ENCODE results near the gene ZBTB11. TPM values are rescaled to one million over a fixed set of nuclear protein-coding genes. Genes with fewer than 3 reads are reported as not detected.
"Not testable (repeated sequence)": the region's sequence is repeated elsewhere in the genome, so short reads cannot be mapped to it uniquely, and the experiment has no call there.

ZBTB11 gene
- total RNA-seq, 1 donor from 2014 or later = 68.2 TPM

DNA sequence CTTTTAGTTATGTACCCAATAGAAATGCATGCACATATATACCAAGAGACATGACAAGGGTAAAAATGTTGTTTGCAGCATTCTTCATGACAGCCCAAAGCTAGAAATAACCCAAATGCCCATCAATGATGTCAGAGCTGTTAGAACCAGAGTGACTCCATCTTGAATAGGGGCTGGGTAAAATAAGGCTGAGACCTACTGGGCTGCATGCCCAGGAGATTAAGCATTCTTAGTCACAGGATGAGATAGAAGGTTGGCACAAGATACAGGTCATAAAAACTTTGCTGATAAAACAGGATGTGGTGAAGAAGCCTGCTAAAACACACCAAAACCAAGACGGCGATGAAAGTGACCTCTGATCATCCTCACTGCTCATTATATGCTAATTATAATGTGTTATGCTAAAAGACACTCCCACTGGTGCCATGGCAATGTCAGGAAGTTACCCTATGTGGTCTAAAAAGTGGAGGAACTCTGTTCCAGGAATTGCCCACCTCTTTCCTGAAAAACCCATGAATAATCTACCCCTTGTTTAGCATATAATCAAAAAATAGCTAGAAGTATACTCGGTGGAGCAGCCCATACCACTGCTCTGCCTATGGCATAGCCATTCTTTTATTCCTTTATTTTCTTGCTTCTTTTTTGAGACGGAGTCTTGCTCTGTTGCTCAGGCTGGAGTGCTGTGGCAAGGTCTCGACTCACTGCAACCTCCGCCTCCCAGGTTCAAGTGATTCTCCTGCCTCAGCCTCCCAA is 32.9 kb downstream of the ZBTB11 start:
- peak; percentile 2 for DNase-seq

DNA sequence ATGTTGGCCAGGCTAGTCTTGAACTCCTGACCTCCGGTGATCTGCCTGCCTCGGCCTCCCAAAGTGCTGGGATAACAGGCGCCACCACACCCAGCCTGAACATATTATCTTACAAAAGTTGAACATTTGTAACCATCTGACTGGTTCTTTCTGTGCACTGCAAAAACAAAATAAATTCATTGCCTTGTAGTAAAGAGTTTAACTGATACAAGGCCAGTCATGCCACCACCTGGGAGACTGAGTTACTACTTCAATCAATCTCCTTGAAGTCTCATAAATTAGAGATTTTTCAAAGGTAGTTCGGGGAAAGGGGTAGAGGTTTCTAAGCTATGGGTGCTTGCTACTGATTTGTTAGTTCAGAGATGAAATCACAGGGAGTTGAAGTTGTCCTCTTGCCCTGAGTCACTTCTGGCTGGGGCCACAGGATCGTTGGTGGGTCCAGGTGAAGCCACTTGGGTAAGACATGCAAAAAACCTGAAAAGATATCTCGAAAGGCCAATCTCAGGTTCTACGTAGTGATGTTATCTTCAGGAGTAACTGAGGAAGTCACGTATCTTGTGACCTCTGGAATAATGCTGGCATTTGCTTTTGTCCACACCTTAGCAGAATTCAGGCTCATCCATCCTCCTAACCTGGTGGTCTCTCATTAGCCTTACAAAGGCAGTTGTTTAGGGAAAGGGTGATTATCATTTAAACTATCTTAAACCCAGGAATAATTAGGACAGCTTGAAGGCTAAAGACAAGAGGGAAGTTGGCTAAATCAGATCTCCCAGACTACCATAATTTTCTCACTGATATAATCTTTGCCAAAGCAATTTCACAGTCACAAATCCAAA is 33.7 kb downstream of the ZBTB11 start:
- DNase-seq = no peak

DNA sequence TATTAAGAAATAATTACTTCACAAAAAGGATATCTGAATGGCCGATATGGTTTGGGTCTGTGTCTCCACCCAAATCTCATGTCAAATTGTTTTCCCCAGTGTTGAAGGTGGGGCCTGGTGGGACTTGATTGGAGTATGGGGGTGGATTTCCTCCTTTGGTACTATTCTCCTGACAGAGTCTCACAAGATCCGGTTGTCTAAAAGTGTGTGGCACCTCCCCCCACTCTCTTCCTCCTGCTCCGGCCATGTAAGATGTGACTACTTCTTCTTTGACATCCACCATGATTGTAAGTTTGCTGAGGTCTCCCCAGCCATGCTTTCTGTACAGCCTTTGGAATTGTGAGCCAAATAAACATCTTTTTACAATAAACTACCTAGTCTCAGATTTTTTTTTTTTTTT is 34.5 kb downstream of the ZBTB11 start:
- DNase-seq = no peak

- not testable (repeated sequence) for DNase-seq
Measured at GRCh38 chr3:101641397-101642115, 35.4 kb downstream of the ZBTB11 start.

- DNase-seq = no peak
Measured at GRCh38 chr3:101640256-101640655, 36.7 kb downstream of the ZBTB11 start.

GRCh38 chr3:101639280-101639963 is 37.5 kb downstream of the ZBTB11 start:
- no peak for DNase-seq

GRCh38 chr3:101638261-101638745 is 38.6 kb downstream of the ZBTB11 start:
- no peak for DNase-seq

GRCh38 chr3:101637451-101637850 is 39.5 kb downstream of the ZBTB11 start:
- no peak for DNase-seq

DNA sequence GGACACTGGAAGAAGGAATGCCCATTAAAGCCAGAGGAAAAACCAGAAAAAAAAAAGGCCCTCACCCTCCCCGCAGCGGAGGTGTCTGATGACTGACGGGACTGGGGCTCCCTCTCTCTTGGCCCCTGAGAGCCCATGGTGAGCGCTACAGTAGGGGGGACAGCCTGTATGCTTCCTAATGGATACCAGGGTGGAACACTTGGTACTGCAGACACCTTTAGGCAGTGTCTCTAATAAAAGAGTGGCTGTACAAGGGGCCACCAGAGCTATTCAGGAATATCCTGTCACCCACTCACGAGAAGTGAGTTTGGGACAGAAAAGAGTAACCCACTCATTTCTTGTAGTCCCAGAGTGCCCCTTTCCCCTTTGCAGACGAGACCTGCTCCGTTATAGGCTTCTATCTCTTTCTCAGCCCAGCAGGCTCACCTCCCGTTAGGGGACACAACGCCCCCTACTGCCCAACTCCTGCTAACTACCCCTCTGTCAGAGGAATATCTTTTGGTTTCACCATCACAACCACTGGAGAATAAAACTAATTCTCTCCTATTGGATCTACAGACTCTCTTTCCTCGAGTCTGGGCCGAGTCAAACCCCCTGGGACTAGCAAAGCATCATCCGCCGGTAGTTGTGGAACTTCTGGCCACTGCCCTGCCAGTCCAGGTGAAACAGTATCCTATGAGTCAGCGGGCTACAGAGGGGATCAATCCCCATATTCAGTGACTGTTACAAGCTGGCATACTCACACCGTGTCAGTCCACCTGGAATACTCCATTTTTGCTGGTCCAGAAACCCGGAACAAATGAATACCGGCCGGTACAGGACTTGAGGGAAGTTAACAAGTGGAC is 40.8 kb downstream of the ZBTB11 start:
- peak; percentile 4 for DNase-seq

DNA sequence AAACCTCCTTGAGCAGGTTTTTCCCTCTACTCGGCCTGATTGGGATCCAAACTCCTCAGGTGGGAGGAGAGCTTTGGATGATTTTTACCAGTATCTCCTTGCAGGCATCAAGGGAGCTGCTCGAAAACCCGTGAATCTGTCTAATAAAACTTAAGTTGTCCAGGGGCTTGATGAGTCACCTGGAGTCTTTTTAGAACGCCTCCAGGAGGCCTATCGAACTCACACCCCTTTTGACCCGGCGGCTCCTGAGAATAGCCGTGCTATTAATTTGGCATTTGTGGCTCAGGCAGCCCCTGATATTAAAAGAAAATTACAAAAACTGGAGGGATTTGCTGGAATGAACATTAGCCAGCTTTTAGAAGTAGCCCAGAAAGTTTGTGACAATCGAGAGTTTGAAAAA is 41.6 kb downstream of the ZBTB11 start:
- no peak for DNase-seq

GRCh38 chr3:101634591-101635196 is 42.2 kb downstream of the ZBTB11 start:
- no peak for DNase-seq

DNA sequence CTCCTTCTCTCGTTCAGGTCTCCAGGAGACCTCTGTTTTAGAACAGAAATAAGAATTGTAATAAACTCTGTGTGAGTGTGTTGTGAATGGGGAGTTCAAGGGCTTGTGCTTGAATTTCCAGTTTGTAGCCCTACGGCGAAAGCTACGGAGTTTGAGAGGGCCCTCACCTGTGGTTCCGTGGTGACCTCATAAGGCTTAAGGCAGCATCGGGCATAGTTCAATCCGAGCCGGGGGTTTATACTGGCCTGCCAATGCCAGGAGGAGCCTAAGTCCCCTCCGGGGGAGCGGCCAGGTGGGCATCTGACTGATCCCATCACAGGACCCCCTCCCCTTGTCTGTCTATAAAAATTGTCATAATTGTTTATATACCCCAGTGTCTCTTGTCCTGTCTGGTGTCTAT is 43.7 kb downstream of the ZBTB11 start:
- no peak for DNase-seq

- DNase-seq = no peak
Measured at GRCh38 chr3:101632586-101632985, 44.3 kb downstream of the ZBTB11 start.

DNA sequence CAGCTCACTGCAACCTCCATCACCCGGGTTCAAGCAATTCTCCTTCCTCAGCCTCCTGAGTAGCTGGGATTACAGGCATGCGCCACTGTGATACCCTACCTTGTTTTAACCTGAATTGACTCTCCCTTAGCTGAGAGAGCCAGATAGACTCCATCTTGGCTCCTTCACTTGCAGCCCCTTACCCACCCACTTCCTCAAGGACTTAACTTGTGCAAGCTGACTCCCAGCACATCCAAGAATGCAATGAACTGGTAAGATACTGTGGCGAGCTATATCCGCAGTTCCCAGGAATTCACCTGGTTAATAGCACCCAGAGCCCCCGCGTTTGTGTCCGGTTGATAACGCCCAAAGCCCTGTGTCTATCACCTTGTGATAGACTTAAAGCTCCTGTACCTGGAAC is 45.0 kb downstream of the ZBTB11 start:
- not testable (repeated sequence) for DNase-seq

DNA sequence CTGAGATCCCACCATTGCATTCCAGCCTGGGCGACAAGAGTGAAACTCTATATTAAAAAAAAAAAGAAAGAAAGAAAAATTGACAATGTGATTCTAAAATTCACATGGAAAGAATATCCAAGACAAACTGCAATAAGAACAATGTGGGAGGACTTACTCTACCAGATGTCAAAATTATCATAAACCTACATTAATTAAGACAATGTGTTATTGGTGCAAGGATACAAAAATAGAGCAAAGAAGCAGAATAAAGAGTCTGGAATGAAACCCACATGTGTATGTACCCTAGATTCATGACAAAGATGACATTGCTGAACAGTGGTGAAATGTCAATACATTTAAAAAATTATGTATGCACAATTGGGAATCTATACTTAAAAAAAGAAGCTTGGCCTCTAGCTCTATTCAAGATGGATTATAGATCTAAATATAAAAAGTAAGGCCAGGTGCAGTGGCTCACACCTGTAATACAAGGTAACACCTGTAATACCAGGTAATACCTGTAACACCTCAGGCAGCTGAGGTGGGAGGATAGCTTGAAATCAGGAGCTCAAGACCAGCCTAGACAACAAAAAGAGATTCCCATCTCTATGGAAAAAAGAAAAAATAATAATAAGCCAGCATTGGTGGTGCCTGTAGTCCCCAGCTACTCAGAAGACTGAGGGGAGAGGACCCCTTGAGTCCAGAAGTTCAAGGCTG is 45.7 kb downstream of the ZBTB11 start:
- DNase-seq = no peak

DNA sequence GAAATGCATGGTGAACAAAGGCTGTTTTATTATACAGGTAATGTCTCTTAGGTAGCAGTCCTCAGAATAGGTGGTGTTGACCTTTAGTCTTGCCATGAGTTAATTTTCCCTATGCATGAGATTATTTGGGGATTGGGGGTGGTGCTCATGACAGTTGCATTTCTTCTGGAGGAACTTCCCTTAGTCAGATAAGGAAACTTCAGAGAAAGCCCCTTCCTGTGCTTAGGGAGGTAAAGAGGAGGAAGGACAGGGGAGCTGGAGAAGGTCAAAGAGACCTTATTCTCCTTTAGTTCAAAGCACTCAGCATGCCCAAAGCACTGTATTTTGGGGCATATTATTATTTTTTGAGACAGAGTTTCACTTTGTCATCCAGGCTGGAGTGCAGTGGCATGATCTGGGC is 47.7 kb downstream of the ZBTB11 start:
- no peak for DNase-seq

DNA sequence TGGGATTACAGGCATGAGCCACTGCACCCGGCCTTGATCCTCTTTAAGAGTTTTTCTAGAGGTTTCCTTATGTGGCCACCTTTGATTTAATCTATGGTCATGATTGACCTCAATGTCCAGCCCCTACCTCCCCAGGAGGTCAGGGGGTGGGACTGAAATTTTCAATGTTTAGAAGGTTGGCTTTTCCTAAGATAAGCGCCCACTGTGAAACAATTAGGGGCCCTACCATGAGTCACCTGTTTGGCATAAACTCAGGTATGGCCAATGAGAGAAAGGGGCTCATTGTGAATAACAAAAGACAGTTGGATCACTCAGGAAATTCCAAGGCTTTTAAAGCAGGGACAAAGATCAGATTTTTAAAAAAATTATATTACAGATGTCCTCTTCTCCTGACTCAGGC is 51.1 kb downstream of the ZBTB11 start:
- no peak for DNase-seq

DNA sequence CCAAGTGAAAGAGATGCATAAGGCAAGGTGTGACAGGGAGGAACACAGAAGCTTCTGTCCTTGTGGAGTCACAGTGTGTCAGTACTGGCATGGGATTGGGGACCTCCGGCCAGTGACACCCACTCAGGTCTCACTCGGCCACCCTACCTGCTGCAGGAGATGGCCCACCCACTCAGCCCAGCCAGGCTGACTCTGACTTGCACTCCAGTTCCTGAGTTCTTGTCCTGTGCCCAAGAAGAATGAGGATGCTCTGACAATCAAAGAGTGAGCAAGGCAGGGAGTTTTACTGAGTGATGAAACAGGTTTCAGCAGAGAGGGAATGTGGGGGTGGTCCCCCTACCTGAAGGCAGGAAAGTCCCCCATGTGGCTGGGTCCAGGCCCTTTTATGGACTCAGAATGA is 52.1 kb downstream of the ZBTB11 start:
- DNase-seq = no peak

DNA sequence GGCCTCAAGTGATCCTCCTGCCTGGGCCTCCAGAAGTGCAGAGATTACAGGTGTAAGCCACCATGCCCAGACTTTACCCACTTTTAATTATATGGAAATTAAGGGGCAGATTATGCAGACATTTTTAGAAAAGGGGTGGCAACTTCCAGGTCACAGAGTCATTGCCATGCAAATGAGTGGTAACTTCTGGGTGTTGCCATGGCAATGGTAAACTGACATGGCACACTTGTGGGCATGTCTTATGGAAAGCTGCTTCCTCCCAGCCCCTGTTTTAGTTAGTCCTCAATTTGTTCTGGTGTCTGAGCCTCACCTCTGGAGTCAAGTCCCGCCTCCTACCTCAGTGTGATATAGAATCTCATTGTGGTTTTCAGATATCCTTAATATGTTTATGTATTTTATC is 53.3 kb downstream of the ZBTB11 start:
- no peak for DNase-seq

DNA sequence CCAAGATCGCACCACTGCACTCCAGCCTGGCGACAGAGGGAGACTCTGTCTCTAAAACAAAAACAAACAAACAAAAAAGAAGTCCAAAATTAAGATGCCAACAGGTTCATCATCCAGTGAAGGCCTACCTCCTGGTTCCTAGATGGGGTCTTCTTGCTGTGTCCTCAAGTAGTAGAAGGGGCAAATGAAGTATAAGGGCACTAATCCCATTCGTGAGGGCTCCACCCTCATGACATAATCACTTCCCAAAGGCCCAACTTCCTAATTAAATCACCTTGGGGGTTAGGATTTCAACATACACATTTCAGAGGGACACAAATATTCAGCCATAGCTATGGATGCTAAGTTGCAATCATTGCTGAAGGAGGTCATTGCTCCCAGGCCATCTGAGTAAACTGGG is 57.2 kb downstream of the ZBTB11 start:
- no peak for DNase-seq

Data from occipital lobe (tissue), 2 donors.